ENCODE results near the gene ABCA9.
A peak's percentile ranks its signal among the peaks of the same experiment; 100 is the strongest.

The ABCA9 gene

GRCh38 chr17:69057280-69057679 is 3.4 kb downstream of the ABCA9 start:
- no peak overlapping the region for H3K4me3 ChIP-seq (ENCODE audit: low read length)
- TF ChIP-seq, protein P1, sequence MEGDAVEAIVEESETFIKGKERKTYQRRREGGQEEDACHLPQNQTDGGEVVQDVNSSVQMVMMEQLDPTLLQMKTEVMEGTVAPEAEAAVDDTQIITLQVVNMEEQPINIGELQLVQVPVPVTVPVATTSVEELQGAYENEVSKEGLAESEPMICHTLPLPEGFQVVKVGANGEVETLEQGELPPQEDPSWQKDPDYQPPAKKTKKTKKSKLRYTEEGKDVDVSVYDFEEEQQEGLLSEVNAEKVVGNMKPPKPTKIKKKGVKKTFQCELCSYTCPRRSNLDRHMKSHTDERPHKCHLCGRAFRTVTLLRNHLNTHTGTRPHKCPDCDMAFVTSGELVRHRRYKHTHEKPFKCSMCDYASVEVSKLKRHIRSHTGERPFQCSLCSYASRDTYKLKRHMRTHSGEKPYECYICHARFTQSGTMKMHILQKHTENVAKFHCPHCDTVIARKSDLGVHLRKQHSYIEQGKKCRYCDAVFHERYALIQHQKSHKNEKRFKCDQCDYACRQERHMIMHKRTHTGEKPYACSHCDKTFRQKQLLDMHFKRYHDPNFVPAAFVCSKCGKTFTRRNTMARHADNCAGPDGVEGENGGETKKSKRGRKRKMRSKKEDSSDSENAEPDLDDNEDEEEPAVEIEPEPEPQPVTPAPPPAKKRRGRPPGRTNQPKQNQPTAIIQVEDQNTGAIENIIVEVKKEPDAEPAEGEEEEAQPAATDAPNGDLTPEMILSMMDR (conservative IDR thresholded peaks at IDR 0.05; ENCODE audit: low read length) = no peak
- DNase-seq (ENCODE audit: low read depth) = no peak

GRCh38 chr17:69056179-69056823 is 4.4 kb downstream of the ABCA9 start:
- no peak for DNase-seq (ENCODE audit: low read depth)
- H3K4me3 ChIP-seq (ENCODE audit: low read length) = no peak overlapping the region
- TF ChIP-seq, protein P1 (conservative IDR thresholded peaks at IDR 0.05; ENCODE audit: low read length) = no peak

- DNase-seq (ENCODE audit: low read depth) = no peak
- TF ChIP-seq, protein P1 (conservative IDR thresholded peaks at IDR 0.05; ENCODE audit: low read length) = no peak
Measured at GRCh38 chr17:69055334-69055733, 5.4 kb downstream of the ABCA9 start.

DNA sequence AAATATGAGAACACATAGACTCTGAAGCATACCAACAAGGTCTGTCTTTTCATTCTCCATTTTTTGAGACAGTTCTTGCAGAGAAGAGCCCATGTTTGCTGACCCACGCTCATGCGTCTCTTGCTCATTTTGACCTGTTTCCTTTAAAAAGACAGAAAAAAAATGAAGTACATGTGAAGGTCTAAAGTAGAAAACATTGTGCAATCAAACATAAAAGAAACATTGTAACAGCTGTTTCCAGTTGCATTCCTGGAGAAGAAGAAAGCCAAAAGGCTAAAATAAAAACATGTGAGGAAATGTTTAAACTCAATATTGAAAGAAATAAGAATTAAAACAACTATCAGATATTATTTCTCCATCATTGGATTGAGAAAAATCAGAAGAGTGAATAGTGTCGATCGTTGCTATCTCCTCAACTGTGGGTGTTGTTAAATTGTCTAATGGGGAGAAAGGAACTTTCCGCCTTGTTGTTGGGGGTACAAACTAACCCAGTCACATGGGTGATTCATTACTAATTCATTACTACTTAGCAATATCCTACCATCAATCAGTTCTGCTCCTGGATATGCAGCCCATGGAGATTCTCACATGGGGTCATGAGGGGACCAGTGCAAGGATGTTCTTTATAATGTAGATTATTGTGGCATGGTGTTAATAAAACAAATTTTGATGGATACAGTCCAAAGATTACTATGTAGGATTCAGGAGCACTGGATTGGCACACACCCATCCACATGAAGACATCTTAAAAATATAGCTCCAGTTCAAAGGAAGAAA is 9.5 kb downstream of the ABCA9 start:
- no peak overlapping the region; the same call in 1 of the 2 replicates for H3K4me3 ChIP-seq (ENCODE audit: low read length)
- TF ChIP-seq, protein P1 (conservative IDR thresholded peaks at IDR 0.05; ENCODE audit: low read length) = no peak
- peak; percentile 78 for DNase-seq (ENCODE audit: low read depth)

More at GRCh38 chr17:69055334-69055733, 5.4 kb downstream of the ABCA9 start:
- H3K4me3 ChIP-seq (ENCODE audit: low read length) = no peak overlapping the region

DNA sequence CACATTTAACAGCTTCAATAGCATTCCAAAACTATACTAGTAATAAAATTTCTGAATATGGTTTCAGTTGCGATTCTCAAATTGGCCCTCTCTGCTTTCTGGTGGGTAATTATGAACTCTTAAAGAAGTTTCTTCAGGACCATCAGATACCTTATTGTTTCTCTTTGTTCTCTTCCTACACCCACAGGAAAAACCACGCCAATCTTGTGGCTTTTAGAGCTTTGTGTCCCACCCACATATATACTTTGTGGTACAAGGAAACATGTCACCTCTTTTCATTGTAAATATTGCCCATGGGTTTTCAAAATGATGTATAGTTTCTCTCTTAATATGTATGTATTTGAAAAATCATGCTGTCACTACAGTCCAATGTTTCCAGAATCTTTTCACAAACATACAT is 12.1 kb downstream of the ABCA9 start:
- H3K4me3 ChIP-seq (ENCODE audit: low read length) = no peak overlapping the region
- TF ChIP-seq, protein P1 (conservative IDR thresholded peaks at IDR 0.05; ENCODE audit: low read length) = no peak
- DNase-seq (ENCODE audit: low read depth) = no peak

- TF ChIP-seq, protein P1 (conservative IDR thresholded peaks at IDR 0.05; ENCODE audit: low read length) = no peak
- DNase-seq (ENCODE audit: low read depth) = peak; percentile 87
- no peak overlapping the region for H3K4me3 ChIP-seq (ENCODE audit: low read length)
Measured at GRCh38 chr17:69047368-69048263, 13.1 kb downstream of the ABCA9 start.

Data from AG10803 (cell line).